ENCODE data around the gene RPS6KL1. TPM values are rescaled to one million over a fixed set of nuclear protein-coding genes. Genes with fewer than 3 reads are reported as not detected.

Gene RPS6KL1
- total RNA-seq, 2 donors from 2014 or later, result 9.4 to 17.6 TPM

DNA sequence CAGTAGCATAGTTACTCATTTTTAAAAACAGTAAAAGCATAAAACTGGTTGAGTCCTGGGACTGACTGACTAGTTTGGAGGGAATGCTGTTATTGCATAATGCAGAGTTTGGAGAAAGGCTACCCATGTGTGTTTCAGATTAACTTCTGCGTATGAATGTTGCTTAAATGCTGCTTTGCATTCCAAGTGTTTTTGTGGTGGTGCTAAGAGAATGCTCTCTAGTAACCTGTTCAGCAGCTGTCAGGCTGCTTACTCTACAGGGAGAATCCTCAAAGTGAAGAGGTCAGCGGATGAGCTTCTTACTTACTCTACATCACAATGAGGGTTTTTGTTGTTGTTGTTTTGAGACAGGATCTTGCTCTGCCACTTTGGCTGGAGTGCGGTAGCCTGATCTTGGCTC is 37.1 kb downstream of the RPS6KL1 start:
- H3K27me3 ChIP-seq (replicated peaks; ENCODE audit: insufficient read depth), result no peaks in the 10 kb centered on the region
- ATAC-seq (ENCODE audit: insufficient number of reproducible peaks, low FRiP score, low read depth) (no peak), DNase-seq (ENCODE audit: low spot score) (no peak)
- H3K9me3 ChIP-seq, result no peaks in the 10 kb centered on the region
- H3K4me1 ChIP-seq (ENCODE audit: control insufficient read depth in 1 of 2, low read depth in 2 of 2), result peaks cover 38 to 60% of the 10 kb centered on the region in 2 donors
- H3K36me3 ChIP-seq, result peaks cover 13% of the 10 kb centered on the region
- no peak for TF ChIP-seq CTCF (IDR thresholded peaks at IDR 0.05)
- no peak overlapping the region for H3K4me3 ChIP-seq
- peak overlapping the region in 1 of 2 donors; percentile 43 for H3K27ac ChIP-seq

- Histone ChIP-seq H3K4me1 (ENCODE audit: control insufficient read depth in 1 of 2, low read depth in 2 of 2) (peaks cover 34 to 42% of the 10 kb centered on the region in 2 donors), H3K9me3 (no peaks in the 10 kb centered on the region), H3K27ac (peak overlapping the region; percentile 86 to 93), H3K36me3 (no peaks in the 10 kb centered on the region), H3K4me3 (peak overlapping the region; percentile 90), H3K27me3 (replicated peaks; ENCODE audit: insufficient read depth) (no peaks in the 10 kb centered on the region)
- DNase-seq (ENCODE audit: low spot score) (peak; percentile 22), ATAC-seq (ENCODE audit: insufficient number of reproducible peaks, low FRiP score, low read depth) (no peak)
- no peak for TF ChIP-seq CTCF (IDR thresholded peaks at IDR 0.05)
Observed at GRCh38 chr14:74882103-74882920, 40.7 kb downstream of the RPS6KL1 start.

DNA sequence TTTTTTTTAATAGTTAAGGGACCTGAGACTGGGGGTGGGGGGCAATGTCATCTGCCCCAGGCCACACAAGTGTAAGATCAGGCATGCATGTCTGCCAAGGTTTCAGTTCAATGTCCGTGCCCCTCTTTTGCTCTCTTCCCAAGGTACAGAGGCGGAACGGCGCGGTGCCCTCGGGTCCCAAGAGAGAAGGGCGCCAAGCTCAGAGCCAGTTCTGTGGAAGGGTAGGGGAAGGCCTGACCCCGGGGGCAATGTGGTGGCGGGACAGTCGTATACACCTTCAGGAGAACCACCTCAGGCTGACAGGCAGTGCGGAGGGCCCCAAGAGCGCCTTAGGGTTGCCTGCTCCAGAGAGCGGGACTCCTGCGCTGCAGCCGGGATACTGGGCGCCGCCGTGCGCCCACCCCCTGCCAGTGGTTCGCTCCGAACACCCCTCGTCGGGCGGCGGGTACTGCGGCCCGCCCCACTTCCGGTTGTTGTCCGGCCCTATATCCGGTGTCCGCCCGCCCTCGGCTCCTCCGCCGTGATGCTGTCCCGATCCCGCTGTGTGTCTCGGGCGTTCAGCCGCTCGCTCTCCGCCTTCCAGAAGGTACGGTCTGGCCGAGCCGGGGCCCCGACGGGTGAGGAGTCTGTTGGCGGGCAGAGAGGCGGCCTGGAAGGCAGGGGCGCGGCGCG is 41.5 kb downstream of the RPS6KL1 start, which contains the start of gene DLST:
Gene DLST (plus strand): TSS at position 486 of the 672 bp plus-strand sequence. CDS start 38 bp downstream, at position 524.
- Histone ChIP-seq H3K36me3 (no peaks in the 10 kb centered on the region), H3K9me3 (no peaks in the 10 kb centered on the region), H3K4me3 (peak within 1 kb of the TSS; percentile 90), H3K27me3 (replicated peaks; ENCODE audit: insufficient read depth) (no peaks in the 10 kb centered on the region), H3K27ac (peak within 1 kb of the TSS; percentile 86 to 93), H3K4me1 (ENCODE audit: control insufficient read depth in 1 of 2, low read depth in 2 of 2) (peaks cover 31 to 39% of the 10 kb centered on the region in 2 donors)
- DNase-seq (ENCODE audit: low spot score) (peak; percentile 46), ATAC-seq (ENCODE audit: insufficient number of reproducible peaks, low FRiP score, low read depth) (peak; percentile 78)
- peak; percentile 8 for TF ChIP-seq CTCF (IDR thresholded peaks at IDR 0.05)

DNA sequence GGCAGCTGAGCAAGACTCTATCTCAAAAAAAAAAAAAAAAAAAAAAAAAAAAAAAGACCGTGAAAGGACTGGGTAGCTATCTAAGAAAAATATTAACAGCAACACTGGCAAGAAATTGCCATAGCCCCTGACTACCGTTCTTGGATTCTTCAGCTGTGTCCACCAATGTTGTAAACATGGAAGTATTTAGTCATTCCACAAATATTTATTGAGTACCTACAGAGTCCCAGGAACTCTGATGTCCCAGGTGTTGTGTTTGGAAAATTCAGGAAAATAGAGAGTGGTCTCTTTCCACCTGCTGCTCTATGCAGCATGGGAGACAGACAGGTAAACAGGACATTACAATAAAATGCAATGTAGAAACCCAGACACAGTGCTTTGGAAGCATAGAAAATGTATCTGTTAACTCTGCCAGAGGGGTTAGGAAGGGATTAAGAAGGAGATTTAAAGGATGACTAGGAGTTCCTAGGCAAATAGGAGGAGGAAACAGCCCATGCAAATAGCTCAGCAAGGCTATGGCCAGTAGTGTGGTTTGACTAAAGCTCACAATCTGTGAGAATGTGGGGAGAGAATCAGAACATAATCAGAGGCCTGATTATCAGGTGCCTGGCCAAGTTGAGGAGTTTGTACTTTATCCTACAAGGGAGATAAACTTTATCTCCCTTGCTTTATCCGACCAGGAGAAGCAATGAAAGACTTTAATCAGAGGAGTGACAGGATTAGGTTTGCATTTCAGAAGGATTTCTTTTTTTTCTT is 43.5 kb downstream of the RPS6KL1 start:
- Histone ChIP-seq H3K27me3 (replicated peaks; ENCODE audit: insufficient read depth) (no peaks in the 10 kb centered on the region), H3K27ac (no peak overlapping the region), H3K9me3 (no peaks in the 10 kb centered on the region), H3K4me1 (ENCODE audit: control insufficient read depth in 1 of 2, low read depth in 2 of 2) (peaks cover 21% of the 10 kb centered on the region in 2 donors), H3K36me3 (no peaks in the 10 kb centered on the region), H3K4me3 (no peak overlapping the region)
- ATAC-seq (ENCODE audit: insufficient number of reproducible peaks, low FRiP score, low read depth) (no peak), DNase-seq (ENCODE audit: low spot score) (no peak)
- no peak for TF ChIP-seq CTCF (IDR thresholded peaks at IDR 0.05)

Data from thoracic aorta (tissue), 2 donors.